Measurements from ENCODE around the gene ITGAD.

GRCh38 chr16:31371008-31371407, 22.1 kb upstream of the ITGAD start:
- TF ChIP-seq EZH2 (IDR thresholded peaks at IDR 0.05; ENCODE audit: borderline replicate concordance, insufficient read depth, low read depth, low read length, poor library complexity, severe bottlenecking) (no peak), CTCF (IDR thresholded peaks at IDR 0.05) (no peak)
